Naive thymus-derived CD8-positive, alpha-beta T cell (primary cell): Measurements from ENCODE around the gene MT1X. TPM values are rescaled to one million over a fixed set of nuclear protein-coding genes. Genes with fewer than 3 reads are reported as not detected.
"Not testable (repeated sequence)": the region's sequence is repeated elsewhere in the genome, so short reads cannot be mapped to it uniquely, and the experiment has no call there.

Source experiments
- ATAC-seq, 2 donors: fragments of 150-1000 bp; cut with Tn5 transposase in 1 of 2; sonication (Bioruptor Pico), chemical (Tn5 transposase) in 1 of 2; 1 replicate in 1 of 2; 2 replicates in 1 of 2; pipeline ENCODE4 v1.10.0; 2021; ENCODE audit warnings: mild to moderate bottlenecking in 2 of 2, moderate library complexity in 2 of 2
- POLR2A ChIA-PET: fragments of 350-600 bp; sonication (Branson Sonifier 250); formaldehyde crosslinking; loops from one replicate; lab custom pipeline; 2021; ENCODE audit warnings: antibody characterized with exemption; lab: Charles Lee
- DNase-seq, 10 donors: peaks; one replicate each; pipeline versions ENCODE4 v3.0.0 to v3.0.0-alpha.2; 2020 to 2022
- H3K27ac Mint-ChIP-seq, 10 donors: one replicate each; pipeline ENCODE4 v1.8.0; 2020 to 2022; ENCODE audit warnings: mild to moderate bottlenecking in 10 of 10, mixed read lengths in 10 of 10, moderate library complexity in 4 of 10, inconsistent platforms in 1 of 10
- H3K27me3 Mint-ChIP-seq, 5 donors: one replicate each; pipeline ENCODE4 v1.8.0; 2021 to 2022; ENCODE audit warnings: mixed read lengths in 5 of 5
- H3K36me3 Mint-ChIP-seq, 3 donors: one replicate each; pipeline ENCODE4 v1.8.0; 2020 to 2022; ENCODE audit warnings: mixed read lengths in 3 of 3, mild to moderate bottlenecking in 2 of 3, inconsistent platforms in 1 of 3
- H3K4me1 Mint-ChIP-seq, 4 donors: one replicate each; pipeline ENCODE4 v1.8.0; 2021 to 2022; ENCODE audit warnings: mixed read lengths in 4 of 4
- H3K4me3 Mint-ChIP-seq, 10 donors: one replicate each; pipeline ENCODE4 v1.8.0; 2020 to 2022; ENCODE audit warnings: mild to moderate bottlenecking in 10 of 10, mixed read lengths in 10 of 10, moderate library complexity in 6 of 10, inconsistent platforms in 1 of 10
- H3K9me3 Mint-ChIP-seq, 9 donors: one replicate each; pipeline ENCODE4 v1.8.0; 2020 to 2022; ENCODE audit warnings: mixed read lengths in 9 of 9, mild to moderate bottlenecking in 3 of 9, inconsistent platforms in 1 of 9, moderate library complexity in 1 of 9
- polyA plus RNA-seq, 3 donors: library from polyadenylated mRNA; unstranded; fragments of 300-500 nt; fragmentation: Illumina TruSeq; gene quantifications; one replicate each; pipeline ENCODE4 v1.2.3, GENCODE V29; 2021
- total RNA-seq, 8 experiments: library from RNA in 2 of 8; stranded (reverse) in 2 of 8; gene quantifications; one replicate each; pipeline ENCODE4 v1.2.3 and lab custom pipeline; 2021 to 2026

MT1X gene
- total and polyA plus RNA-seq, 5 experiments from 2014 or later = 27.6 to 201 (median 185) TPM

DNA sequence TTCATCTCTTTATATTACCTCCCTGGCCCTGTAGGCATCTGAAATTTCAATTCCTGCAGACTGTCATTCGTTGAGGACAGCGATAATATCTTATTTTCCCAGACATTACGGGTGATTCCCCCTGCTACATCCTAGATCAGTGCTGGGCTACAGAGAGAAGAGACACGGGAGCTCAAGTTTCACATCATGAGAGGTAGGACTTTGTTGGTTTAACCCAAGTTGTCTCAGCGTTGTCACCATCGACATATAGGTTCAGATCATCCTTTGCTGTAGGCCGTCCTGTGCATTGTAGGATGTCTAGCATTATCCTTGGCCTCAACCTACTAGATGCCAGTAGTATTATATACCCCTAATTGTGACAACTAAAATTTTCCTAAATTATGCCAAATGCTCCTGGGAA is 19.3 kb downstream of the MT1X start:
- no peak for ATAC-seq
- DNase-seq = no peak
- no peaks in the 10 kb centered on the region for H3K36me3 Mint-ChIP-seq
- no peak overlapping the region for H3K4me3 Mint-ChIP-seq
- peaks cover 0 to 5% (median 0%) of the 10 kb centered on the region in 9 donors for H3K9me3 Mint-ChIP-seq
- H3K27me3 Mint-ChIP-seq = no peaks in the 10 kb centered on the region
- POLR2A ChIA-PET = interaction anchor here (0.7 to 3.4 kb wide), 16 partner anchors 9 to 187 kb away, joined by 3 to 21 read pairs (median 4); partner anchors contain the start of genes BBS2, MT1F, MT1X and MT2A
- peaks cover 3 to 21% (median 17%) of the 10 kb centered on the region in 4 donors for H3K4me1 Mint-ChIP-seq
- H3K27ac Mint-ChIP-seq = peak overlapping the region in 9 of 10 donors; percentile 30 to 85 (median 65)

DNA sequence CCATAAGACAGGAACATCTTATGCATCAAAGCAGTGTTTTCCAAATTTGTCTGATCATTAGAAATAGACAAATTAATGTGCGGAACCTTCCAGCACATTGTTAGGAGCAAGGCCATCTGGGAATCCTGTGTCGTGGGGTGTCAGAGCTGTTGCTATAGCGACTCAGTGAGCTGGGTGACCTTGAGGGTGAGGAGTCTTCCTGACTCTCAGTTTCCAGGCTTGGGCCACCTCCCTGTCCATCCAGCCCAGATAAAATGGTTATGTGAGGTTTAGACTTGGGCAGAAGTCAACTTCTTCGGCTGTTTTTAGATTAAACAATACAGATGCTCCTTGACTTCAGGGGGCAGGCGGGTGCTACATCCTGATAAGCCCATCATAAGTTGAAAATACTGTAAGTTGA is 20.6 kb downstream of the MT1X start:
- Mint-ChIP-seq H3K9me3 (peaks cover 0 to 2% (median 0%) of the 10 kb centered on the region in 9 donors), H3K27ac (peak overlapping the region in 2 of 10 donors; percentile 15 to 72), H3K36me3 (no peaks in the 10 kb centered on the region), H3K27me3 (no peaks in the 10 kb centered on the region), H3K4me1 (peaks cover 3 to 31% (median 20%) of the 10 kb centered on the region in 4 donors), H3K4me3 (no peak overlapping the region)
- DNase-seq (no peak), ATAC-seq (no peak)
- POLR2A ChIA-PET = interaction anchor here (1.0 to 3.4 kb wide), 5 partner anchors 26 to 189 kb away, joined by 3 to 21 read pairs (median 5); partner anchors contain the start of genes MT1F and MT2A

DNA sequence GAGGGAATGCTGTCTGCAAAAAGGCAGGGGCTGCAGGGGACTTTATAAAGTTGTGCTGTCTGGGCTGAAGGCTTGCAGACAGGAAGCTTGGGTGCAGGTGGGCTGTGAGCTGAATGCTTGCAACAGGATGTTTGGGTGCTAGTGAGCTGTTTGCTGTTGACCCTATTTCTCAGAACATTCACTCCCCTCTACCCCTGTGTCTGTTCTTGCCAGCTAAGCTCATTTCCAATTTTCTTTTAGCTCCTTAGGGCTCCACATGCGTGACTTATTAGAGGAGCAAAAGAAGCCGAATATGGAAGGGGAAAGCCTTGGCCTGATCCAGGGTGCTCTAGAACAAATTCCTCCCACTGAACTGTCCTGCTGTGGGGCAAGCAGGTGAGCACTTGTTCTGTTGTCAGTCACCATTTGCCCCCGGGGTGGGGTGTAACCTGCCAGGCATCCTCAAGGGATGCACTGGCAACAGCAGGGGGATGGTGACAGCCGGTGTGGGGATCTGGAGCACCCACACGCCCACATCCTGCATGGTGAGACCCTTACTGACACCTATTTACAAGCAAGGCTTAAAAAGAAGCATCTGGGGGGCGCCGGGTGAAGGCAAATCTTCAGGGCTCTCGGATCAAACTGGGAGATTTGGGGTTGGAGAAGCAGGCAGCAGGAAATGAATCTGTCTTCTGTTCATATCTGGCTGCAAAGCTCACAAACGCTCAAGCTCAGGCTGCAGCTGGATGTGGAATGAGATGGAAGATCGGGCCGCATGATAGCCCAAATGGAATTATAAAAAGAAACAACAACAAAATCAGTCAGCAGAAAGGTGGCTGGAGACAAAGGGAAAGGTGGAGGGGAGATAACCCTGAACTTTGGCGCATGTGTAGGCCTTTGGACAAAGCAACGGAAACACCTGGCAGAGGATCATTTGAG is 26.5 kb downstream of the MT1X start:
- Mint-ChIP-seq H3K9me3 (no peaks in the 10 kb centered on the region), H3K27me3 (no peaks in the 10 kb centered on the region), H3K27ac (peak overlapping the region; percentile 92 to 99 (median 96)), H3K4me3 (peak overlapping the region; percentile 88 to 97 (median 93)), H3K4me1 (peaks cover 28 to 67% (median 48%) of the 10 kb centered on the region in 4 donors), H3K36me3 (peaks cover 0 to 1% (median 0%) of the 10 kb centered on the region in 3 donors)
- peak; percentile 91 to 92 for ATAC-seq
- POLR2A ChIA-PET = interaction anchor here (0.6 to 3.4 kb wide), 32 partner anchors 10 to 425 kb away, joined by 3 to 29 read pairs (median 4); partner anchors contain the start of genes BBS2, HERPUD1, MT1F and MT1X
- peak; percentile 14 to 73 (median 51) for DNase-seq

DNA sequence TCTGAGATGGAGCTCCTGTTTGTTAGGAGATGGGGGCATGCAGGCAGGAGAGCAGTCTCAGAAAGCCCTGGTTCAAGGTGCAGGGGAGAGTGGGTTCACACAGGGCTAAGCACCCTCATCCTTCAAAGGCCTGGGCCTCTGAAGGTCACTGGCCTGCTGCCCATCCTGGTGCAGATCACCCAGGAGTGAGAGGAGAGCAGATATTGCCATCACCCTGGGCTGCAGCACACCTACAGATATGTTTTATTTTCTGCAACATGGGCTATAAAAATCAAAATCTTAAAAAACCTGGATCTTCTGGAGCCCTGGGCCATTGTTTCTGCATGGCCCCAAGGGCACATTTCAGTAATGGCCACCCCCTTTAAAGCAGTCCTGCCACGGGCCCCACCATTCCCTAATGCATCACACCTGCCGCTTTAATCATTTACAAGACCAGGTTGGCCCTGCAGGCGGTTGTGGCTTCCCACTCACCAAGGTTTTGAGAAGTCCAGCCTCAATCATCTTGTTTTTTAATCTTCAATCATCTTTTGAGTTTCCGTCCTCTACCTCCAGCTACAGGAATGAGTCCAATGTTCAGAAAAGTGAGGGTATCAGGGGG is 27.3 kb downstream of the MT1X start:
- H3K36me3 Mint-ChIP-seq = peaks cover 0 to 3% (median 2%) of the 10 kb centered on the region in 3 donors
- ATAC-seq (no peak), DNase-seq (no peak)
- no peaks in the 10 kb centered on the region for H3K27me3 Mint-ChIP-seq
- peak overlapping the region; percentile 88 to 97 (median 93) for H3K4me3 Mint-ChIP-seq
- peak overlapping the region; percentile 92 to 99 (median 96) for H3K27ac Mint-ChIP-seq
- H3K4me1 Mint-ChIP-seq = peaks cover 28 to 67% (median 48%) of the 10 kb centered on the region in 4 donors
- no peaks in the 10 kb centered on the region for H3K9me3 Mint-ChIP-seq
- POLR2A ChIA-PET = interaction anchor here (0.6 to 3.4 kb wide), 23 partner anchors 9 to 280 kb away, joined by 3 to 29 read pairs (median 6); partner anchors contain the start of genes BBS2, HERPUD1, MT1F and MT1X

DNA sequence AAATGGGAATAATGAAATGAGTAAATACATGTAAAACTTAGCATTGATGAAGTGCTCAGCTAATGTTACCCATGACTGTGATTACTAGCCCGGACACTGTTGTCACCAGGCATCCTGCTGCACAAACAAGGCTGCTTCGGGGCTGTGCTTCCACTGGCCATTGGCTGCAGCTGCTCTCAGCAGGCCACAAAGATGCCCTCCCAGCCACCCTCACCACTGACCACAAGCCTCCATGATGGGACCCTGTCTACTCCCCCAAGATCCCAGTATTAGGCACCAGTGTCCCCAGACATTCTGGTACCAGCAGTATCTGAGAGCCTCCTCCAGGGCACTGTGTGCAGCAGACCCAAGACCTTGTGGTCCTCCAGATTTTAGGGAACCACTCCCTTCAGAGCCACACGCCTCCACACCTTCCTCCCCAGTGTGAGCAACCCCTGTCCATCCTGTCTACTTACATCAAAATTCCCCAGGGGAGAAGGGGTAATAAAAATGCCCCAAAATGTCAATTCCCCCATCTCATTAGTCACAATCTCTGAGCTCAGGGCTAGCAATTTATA is 28.0 kb downstream of the MT1X start:
- no peak for DNase-seq
- Mint-ChIP-seq H3K27me3 (no peaks in the 10 kb centered on the region), H3K4me3 (peak overlapping the region; percentile 88 to 97 (median 93)), H3K36me3 (peaks cover 0 to 3% (median 2%) of the 10 kb centered on the region in 3 donors), H3K27ac (peak overlapping the region; percentile 92 to 99 (median 96)), H3K9me3 (no peaks in the 10 kb centered on the region), H3K4me1 (peaks cover 28 to 63% (median 46%) of the 10 kb centered on the region in 4 donors)
- POLR2A ChIA-PET = interaction anchor here (0.6 to 3.4 kb wide), 5 partner anchors 8 to 133 kb away, joined by 3 to 29 read pairs (median 13); partner anchors contain the start of gene NUP93
- no peak for ATAC-seq

DNA sequence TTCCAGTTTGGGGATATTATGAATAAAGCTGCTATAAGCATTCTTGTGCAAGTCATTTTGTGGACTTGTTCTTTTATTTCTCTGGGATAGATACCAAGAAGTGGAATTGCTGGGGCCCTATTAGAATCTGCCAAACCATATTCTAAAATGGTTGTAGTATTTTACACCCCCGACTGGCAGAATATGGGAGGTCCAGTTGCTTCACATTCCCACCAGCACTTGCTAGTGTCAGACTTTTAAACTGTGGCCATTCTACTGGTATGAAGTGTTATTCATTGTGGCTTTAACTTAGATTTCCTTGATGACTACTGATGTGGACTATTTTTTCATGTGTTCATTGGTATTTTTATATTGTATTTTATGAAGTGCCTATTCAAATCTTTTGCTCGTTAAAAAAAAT is 29.6 kb downstream of the MT1X start:
- H3K36me3 Mint-ChIP-seq = peaks cover 0 to 5% (median 3%) of the 10 kb centered on the region in 3 donors
- peaks cover 25 to 54% (median 42%) of the 10 kb centered on the region in 4 donors for H3K4me1 Mint-ChIP-seq
- H3K27me3 Mint-ChIP-seq = no peaks in the 10 kb centered on the region
- H3K4me3 Mint-ChIP-seq = peak overlapping the region in 6 of 10 donors; percentile 15 to 81 (median 33)
- DNase-seq (no peak), ATAC-seq (no peak)
- H3K27ac Mint-ChIP-seq = peak overlapping the region in 9 of 10 donors; percentile 25 to 97 (median 84)
- no peaks in the 10 kb centered on the region for H3K9me3 Mint-ChIP-seq
- POLR2A ChIA-PET = no interaction called here

DNA sequence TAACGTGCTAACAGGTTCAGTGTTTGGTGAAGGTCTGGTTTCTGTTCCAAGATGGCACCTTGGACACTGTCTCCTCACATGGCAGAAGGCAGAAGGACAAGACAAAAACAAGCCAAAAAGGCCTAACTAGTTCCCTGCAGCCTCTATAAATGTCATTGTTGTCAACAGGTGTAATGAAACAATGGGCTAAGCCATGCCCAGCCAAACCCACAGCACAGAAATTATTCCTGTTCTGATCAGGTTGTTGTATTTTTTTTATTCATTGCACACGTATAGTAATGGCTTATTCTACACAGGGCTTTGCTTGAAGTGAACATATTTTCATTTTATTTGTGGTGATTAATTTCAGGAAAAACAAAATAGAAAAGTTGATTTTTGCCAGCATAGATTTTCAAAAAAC is 31.5 kb downstream of the MT1X start:
- POLR2A ChIA-PET = interaction anchor here (0.5 to 1.0 kb wide), 3 partner anchors 120 to 190 kb away, joined by 3 to 4 read pairs (median 3); no protein-coding TSS in a partner anchor
- no peak for ATAC-seq
- H3K4me3 Mint-ChIP-seq = no peak overlapping the region
- H3K9me3 Mint-ChIP-seq = no peaks in the 10 kb centered on the region
- H3K27ac Mint-ChIP-seq = no peak overlapping the region
- H3K36me3 Mint-ChIP-seq = peaks cover 0 to 5% (median 3%) of the 10 kb centered on the region in 3 donors
- H3K4me1 Mint-ChIP-seq = peaks cover 22 to 37% (median 29%) of the 10 kb centered on the region in 4 donors
- DNase-seq = no peak
- no peaks in the 10 kb centered on the region for H3K27me3 Mint-ChIP-seq

DNA sequence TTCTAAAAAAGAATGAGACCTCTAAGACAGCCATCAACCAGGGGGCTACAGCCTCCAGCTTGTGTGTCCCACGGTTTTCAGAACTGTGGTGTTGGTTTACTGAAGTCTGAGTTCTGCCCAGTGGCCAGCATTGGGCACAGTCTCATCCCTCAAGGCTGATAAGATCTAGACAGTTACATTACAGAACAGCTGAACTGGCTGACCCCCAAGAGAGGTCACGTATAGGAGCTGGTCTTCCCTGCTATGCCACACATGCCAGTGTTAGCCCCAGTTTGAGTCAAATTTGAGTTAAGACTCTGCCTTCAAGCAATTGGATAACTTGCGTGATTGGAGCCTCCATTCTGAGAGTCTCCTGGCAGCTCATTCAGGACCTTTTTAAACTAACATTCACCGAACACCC is 32.9 kb downstream of the MT1X start:
- ATAC-seq (no peak), DNase-seq (no peak)
- Mint-ChIP-seq H3K9me3 (no peaks in the 10 kb centered on the region), H3K4me3 (no peak overlapping the region), H3K36me3 (peaks cover 0 to 5% (median 3%) of the 10 kb centered on the region in 3 donors), H3K27me3 (no peaks in the 10 kb centered on the region), H3K27ac (peak overlapping the region in 1 of 10 donors; percentile 4), H3K4me1 (peaks cover 11 to 24% (median 16%) of the 10 kb centered on the region in 4 donors)
- POLR2A ChIA-PET = no interaction called here

DNA sequence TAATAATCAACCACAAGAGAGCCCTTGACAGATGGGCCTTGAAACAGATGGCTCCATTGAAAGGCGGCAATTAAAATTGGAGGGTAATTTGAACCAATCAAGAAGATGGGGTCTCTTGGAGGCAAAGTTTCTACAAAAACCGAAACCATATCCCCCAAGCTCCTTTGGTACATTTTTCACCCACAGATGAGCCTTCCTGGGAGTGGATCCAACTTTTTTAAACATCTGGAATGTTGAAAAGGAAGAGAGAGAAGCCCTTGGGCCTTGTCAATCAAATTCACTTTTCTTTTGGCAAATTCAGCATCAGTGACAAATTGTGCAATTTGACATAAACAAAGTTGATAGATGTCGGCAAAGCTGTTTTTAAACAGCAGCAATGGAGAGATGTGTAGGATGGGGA is 34.5 kb downstream of the MT1X start:
- ATAC-seq (no peak), DNase-seq (no peak)
- H3K4me3 Mint-ChIP-seq = no peak overlapping the region
- H3K27ac Mint-ChIP-seq = peak overlapping the region in 1 of 10 donors; percentile 84
- H3K4me1 Mint-ChIP-seq = peaks cover under 1 to 9% (median 2%) of the 10 kb centered on the region in 4 donors
- POLR2A ChIA-PET = interaction anchor here (1.3 to 4.5 kb wide), 3 partner anchors 7 to 12 kb away, joined by 3 to 28 read pairs (median 5); no protein-coding TSS in a partner anchor
- H3K27me3 Mint-ChIP-seq = no peaks in the 10 kb centered on the region
- no peaks in the 10 kb centered on the region for H3K9me3 Mint-ChIP-seq
- H3K36me3 Mint-ChIP-seq = peaks cover 0 to 6% (median 3%) of the 10 kb centered on the region in 3 donors

DNA sequence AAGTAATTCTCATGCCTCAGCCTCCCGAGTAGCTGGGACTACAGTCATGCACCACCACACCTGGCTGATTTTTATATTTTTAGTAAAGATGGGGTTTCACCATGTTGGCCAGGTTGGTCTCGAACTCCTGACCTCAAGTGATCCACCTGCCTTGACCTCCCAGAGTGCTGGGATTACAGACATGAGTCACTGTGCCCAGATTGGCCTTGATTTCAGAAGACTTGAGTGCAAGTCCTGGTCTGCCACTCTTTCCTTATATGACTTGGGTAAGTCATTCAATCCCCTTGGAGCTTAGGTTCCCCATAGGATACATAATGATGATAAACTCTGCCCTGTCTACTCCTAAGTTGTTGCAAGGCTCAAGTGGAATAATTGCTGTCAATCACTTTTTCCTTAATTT is 35.3 kb downstream of the MT1X start:
- not testable (repeated sequence) for DNase-seq, H3K36me3 Mint-ChIP-seq, ATAC-seq, H3K4me3 Mint-ChIP-seq, H3K4me1 Mint-ChIP-seq, H3K27me3 Mint-ChIP-seq, H3K27ac Mint-ChIP-seq, H3K9me3 Mint-ChIP-seq
- POLR2A ChIA-PET = interaction anchor here (1.3 to 4.5 kb wide), 3 partner anchors 8 to 13 kb away, joined by 3 to 28 read pairs (median 5); no protein-coding TSS in a partner anchor

DNA sequence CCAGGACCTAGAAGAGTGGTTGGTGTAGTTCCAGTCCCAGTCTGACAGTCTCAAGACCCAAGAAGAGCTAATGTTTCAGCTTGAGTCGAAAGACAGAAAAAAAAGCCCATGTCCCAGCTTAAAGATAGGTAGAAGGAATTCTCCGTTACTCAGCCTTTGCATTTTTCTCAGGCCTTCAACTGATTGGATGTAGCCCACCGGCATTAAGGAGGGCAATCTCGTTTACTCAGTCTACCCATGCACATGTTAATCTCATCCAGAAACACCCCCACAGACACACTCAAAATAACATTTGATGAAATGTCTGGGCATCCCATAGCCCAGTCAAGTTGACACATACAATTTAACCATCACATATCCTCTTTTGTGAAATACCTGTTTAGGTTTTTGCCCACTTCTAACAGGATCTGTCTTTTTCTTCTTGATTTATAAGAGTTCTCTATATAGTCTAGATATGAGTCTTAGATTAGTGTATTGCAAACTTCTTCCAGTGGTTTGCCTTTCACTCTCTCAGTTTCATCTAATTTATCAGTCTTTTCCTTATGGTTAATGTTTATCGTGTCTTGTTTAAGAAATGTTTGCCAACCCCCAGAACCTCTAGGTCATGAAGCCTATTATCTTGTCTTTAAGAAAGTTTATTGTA is 40.1 kb downstream of the MT1X start:
- Mint-ChIP-seq H3K27ac (no peak overlapping the region), H3K9me3 (no peaks in the 10 kb centered on the region), H3K27me3 (no peaks in the 10 kb centered on the region), H3K36me3 (peaks cover 0 to 10% (median 6%) of the 10 kb centered on the region in 3 donors), H3K4me1 (peaks cover 0 to 5% (median 4%) of the 10 kb centered on the region in 4 donors), H3K4me3 (no peak overlapping the region)
- POLR2A ChIA-PET = interaction anchor here (0.7 kb wide), 1 partner anchor 14 kb away, joined by 3 read pairs; no protein-coding TSS in a partner anchor
- DNase-seq (no peak), ATAC-seq (no peak)
